ENCODE measurements around the gene MKLN1.
"Not testable (repeated sequence)": the region's sequence is repeated elsewhere in the genome, so short reads cannot be mapped to it uniquely, and the experiment has no call there.

Gene MKLN1

GRCh38 chr7:131502810-131503508, 175.3 kb downstream of the MKLN1 start:
- DNase-seq: peak in 6 of 14 donors; percentile 9 to 36 (median 24)

GRCh38 chr7:131503639-131504038, 176.0 kb downstream of the MKLN1 start:
- no peak for DNase-seq

- no peak for DNase-seq
Measured at GRCh38 chr7:131504157-131504899, 176.7 kb downstream of the MKLN1 start.

GRCh38 chr7:131505037-131505620, 177.5 kb downstream of the MKLN1 start:
- DNase-seq: not testable (repeated sequence)

GRCh38 chr7:131505636-131506557, 178.2 kb downstream of the MKLN1 start:
- no peak for DNase-seq

GRCh38 chr7:131506597-131506996, 178.9 kb downstream of the MKLN1 start:
- peak in 1 of 14 donors; percentile 52 for DNase-seq

- peak in 13 of 14 donors; percentile 17 to 74 (median 58) for DNase-seq
Measured at GRCh38 chr7:131507592-131508331, 180.1 kb downstream of the MKLN1 start.

- no peak for DNase-seq
Measured at GRCh38 chr7:131508754-131509486, 181.2 kb downstream of the MKLN1 start.

- no peak for DNase-seq
Measured at GRCh38 chr7:131509781-131510180, 182.1 kb downstream of the MKLN1 start.

GRCh38 chr7:131511071-131511470, 183.4 kb downstream of the MKLN1 start:
- no peak for DNase-seq

- DNase-seq: no peak
Measured at GRCh38 chr7:131511774-131512535, 184.3 kb downstream of the MKLN1 start.

- peak in 13 of 14 donors; percentile 18 to 81 (median 67) for DNase-seq
Measured at GRCh38 chr7:131513245-131514061, 185.8 kb downstream of the MKLN1 start.

- not testable (repeated sequence) for DNase-seq
Measured at GRCh38 chr7:131515471-131515870, 187.8 kb downstream of the MKLN1 start.

GRCh38 chr7:131517218-131517923, 189.7 kb downstream of the MKLN1 start:
- no peak for DNase-seq

GRCh38 chr7:131518626-131519025, 190.9 kb downstream of the MKLN1 start:
- DNase-seq: no peak

GRCh38 chr7:131521651-131522163, 194.0 kb downstream of the MKLN1 start:
- no peak for DNase-seq

GRCh38 chr7:131522325-131522930, 194.8 kb downstream of the MKLN1 start:
- no peak for DNase-seq

GRCh38 chr7:131524115-131524514, 196.4 kb downstream of the MKLN1 start:
- DNase-seq: no peak

All from C1 segment of cervical spinal cord (tissue), 14 donors.